ENCODE results near the gene FBXO10. TPM values are rescaled to one million over a fixed set of nuclear protein-coding genes. Genes with fewer than 3 reads are reported as not detected.
"Not testable (repeated sequence)": the region's sequence is repeated elsewhere in the genome, so short reads cannot be mapped to it uniquely, and the experiment has no call there.

The FBXO10 gene
- 9.5 and 14.2 TPM in 2 replicates for total RNA-seq

GRCh38 chr9:37575921-37576721 is at the start of gene FBXO10:
Gene FBXO10 (minus strand): TSS chr9:37576380. CDS start chr9:37541768, 34,612 bp downstream.
- no peak for DNase-seq (ENCODE audit: low read depth, low spot score)

- DNase-seq (ENCODE audit: low read depth, low spot score), result no peak
These were observed 49.6 kb upstream of the FBXO10 start for GRCh38 chr9:37625758-37626147.

- DNase-seq (ENCODE audit: low read depth, low spot score), result no peak
These were observed 49.0 kb upstream of the FBXO10 start for GRCh38 chr9:37625036-37625757.

GRCh38 chr9:37624073-37624472 is 47.9 kb upstream of the FBXO10 start:
- no peak for DNase-seq (ENCODE audit: low read depth, low spot score)

GRCh38 chr9:37623267-37623666 is 47.1 kb upstream of the FBXO10 start:
- no peak for DNase-seq (ENCODE audit: low read depth, low spot score)

GRCh38 chr9:37622462-37622861 is 46.3 kb upstream of the FBXO10 start:
- no peak for DNase-seq (ENCODE audit: low read depth, low spot score)

- DNase-seq (ENCODE audit: low read depth, low spot score), result no peak
These were observed 45.3 kb upstream of the FBXO10 start for GRCh38 chr9:37621273-37622121.

- DNase-seq (ENCODE audit: low read depth, low spot score), result no peak
These were observed 44.2 kb upstream of the FBXO10 start for GRCh38 chr9:37620396-37620795.

GRCh38 chr9:37619806-37620205 is 43.6 kb upstream of the FBXO10 start:
- DNase-seq (ENCODE audit: low read depth, low spot score), result no peak

- no peak for DNase-seq (ENCODE audit: low read depth, low spot score)
These were observed 42.6 kb upstream of the FBXO10 start for GRCh38 chr9:37618817-37619216.

GRCh38 chr9:37617832-37618231 is 41.7 kb upstream of the FBXO10 start:
- no peak for DNase-seq (ENCODE audit: low read depth, low spot score)

- no peak for DNase-seq (ENCODE audit: low read depth, low spot score)
These were observed 41.0 kb upstream of the FBXO10 start for GRCh38 chr9:37617161-37617560.

- DNase-seq (ENCODE audit: low read depth, low spot score), result no peak
These were observed 35.8 kb upstream of the FBXO10 start for GRCh38 chr9:37611961-37612360.

GRCh38 chr9:37611014-37611413 is 34.8 kb upstream of the FBXO10 start:
- no peak for DNase-seq (ENCODE audit: low read depth, low spot score)

GRCh38 chr9:37609735-37610397 is 33.7 kb upstream of the FBXO10 start:
- DNase-seq (ENCODE audit: low read depth, low spot score), result no peak

- no peak for DNase-seq (ENCODE audit: low read depth, low spot score)
These were observed 32.1 kb upstream of the FBXO10 start for GRCh38 chr9:37608250-37608649.

- no peak for DNase-seq (ENCODE audit: low read depth, low spot score)
These were observed 28.1 kb upstream of the FBXO10 start for GRCh38 chr9:37604296-37604695.

- DNase-seq (ENCODE audit: low read depth, low spot score), result no peak
These were observed 26.6 kb upstream of the FBXO10 start for GRCh38 chr9:37602817-37603216.

GRCh38 chr9:37602061-37602460 is 25.9 kb upstream of the FBXO10 start:
- DNase-seq (ENCODE audit: low read depth, low spot score), result not testable (repeated sequence)

- DNase-seq (ENCODE audit: low read depth, low spot score), result no peak
These were observed 20.3 kb upstream of the FBXO10 start for GRCh38 chr9:37596504-37596903.

- DNase-seq (ENCODE audit: low read depth, low spot score), result no peak
These were observed 17.8 kb upstream of the FBXO10 start for GRCh38 chr9:37593883-37594448.
